ENCODE measurements around the gene CCDC188.

DNA sequence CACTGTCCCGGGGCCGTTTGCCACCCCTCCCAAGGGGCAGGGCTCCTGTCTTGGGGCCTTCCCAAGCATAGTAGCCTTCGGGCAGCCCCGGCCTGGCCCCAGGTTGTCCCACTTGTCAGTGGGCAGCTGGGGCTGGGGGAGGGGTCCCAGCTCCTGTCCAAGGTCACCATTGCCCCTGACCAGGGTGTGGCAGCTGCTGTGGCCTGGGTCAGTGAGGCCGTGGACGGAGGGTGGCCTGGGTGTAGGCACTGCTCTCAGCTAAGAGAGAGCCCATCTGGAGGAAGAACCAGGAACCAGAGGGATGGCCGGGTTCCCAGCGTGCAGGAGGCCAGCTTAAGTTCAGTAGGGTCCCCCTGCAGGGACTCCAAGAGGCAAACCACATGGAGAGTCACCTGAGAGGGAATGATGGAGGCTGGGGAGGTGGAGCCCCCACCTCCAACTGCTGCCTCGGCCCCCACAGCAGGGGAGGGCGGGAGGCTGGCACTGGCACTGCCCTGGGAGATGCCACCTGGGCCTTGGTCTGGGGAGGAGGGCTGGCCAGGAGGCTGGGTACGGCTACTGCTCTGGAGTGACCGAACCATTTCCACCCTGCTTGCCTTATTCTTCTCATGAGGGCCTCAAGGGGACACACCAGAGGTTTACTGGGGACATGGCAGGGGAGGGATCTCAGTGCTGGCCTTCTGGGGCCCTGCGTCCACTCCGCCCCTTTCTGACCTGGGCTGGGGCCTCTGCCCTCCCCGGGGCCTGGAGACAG lies 6.8 kb upstream of the CCDC188 start:
- no peak for TF ChIP-seq ZNF311 (tag by site-specific recombination; IDR thresholded peaks at IDR 0.05; ENCODE audit: borderline replicate concordance)
- TF ChIP-seq, protein P1, sequence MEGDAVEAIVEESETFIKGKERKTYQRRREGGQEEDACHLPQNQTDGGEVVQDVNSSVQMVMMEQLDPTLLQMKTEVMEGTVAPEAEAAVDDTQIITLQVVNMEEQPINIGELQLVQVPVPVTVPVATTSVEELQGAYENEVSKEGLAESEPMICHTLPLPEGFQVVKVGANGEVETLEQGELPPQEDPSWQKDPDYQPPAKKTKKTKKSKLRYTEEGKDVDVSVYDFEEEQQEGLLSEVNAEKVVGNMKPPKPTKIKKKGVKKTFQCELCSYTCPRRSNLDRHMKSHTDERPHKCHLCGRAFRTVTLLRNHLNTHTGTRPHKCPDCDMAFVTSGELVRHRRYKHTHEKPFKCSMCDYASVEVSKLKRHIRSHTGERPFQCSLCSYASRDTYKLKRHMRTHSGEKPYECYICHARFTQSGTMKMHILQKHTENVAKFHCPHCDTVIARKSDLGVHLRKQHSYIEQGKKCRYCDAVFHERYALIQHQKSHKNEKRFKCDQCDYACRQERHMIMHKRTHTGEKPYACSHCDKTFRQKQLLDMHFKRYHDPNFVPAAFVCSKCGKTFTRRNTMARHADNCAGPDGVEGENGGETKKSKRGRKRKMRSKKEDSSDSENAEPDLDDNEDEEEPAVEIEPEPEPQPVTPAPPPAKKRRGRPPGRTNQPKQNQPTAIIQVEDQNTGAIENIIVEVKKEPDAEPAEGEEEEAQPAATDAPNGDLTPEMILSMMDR (tag by site-specific recombination; IDR thresholded peaks at IDR 0.05): no peak
- no peak for TF ChIP-seq TCF7L2 (IDR thresholded peaks at IDR 0.05; ENCODE audit: borderline replicate concordance, low read depth, low read length)
- no peak for TF ChIP-seq MZF1 (tag by site-specific recombination; IDR thresholded peaks at IDR 0.05; ENCODE audit: borderline replicate concordance)
